LNCAP (cell line): ENCODE results near the gene PCDHGA4.
A peak's percentile ranks its signal among the peaks of the same experiment; 100 is the strongest.

Experiments used
- CTCF ChIP-seq: fragments of 450-650 bp; IDR thresholded peaks from 2 replicates; pipeline ENCODE4 v1.5.1; 2017; ENCODE audit warnings: mild to moderate bottlenecking

PCDHGA4 gene

GRCh38 chr5:141359790-141360426 lies 5.1 kb downstream of the PCDHGA4 start, which contains the start of gene PCDHGB2:
PCDHGB2 (plus strand) TSS chr5:141359994; CDS start chr5:141360136, 142 bp downstream.
- peak; percentile 14; the same call in 1 of the 2 replicates for TF ChIP-seq CTCF

- no peak for TF ChIP-seq CTCF
These were observed 5.9 kb downstream of the PCDHGA4 start for GRCh38 chr5:141360685-141361084.

DNA sequence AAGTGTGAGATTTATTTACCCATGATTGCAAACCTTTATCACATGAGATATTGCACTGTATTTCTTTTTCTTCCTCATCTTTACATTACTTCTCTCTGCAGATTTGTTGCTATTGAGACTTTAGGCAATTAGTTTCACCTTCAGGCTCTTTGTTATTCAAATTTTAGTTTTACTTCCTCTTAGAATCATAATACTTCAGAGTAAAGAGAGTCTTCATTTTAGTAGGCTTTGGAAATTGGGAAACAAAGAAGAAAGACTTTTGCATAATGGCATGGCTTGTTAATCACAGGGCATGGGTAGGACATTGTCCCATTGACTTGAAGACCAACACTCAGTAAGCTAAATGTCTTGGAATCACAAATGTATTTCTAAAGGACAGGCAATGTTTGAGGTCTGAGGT lies 7.9 kb downstream of the PCDHGA4 start:
- no peak for TF ChIP-seq CTCF

DNA sequence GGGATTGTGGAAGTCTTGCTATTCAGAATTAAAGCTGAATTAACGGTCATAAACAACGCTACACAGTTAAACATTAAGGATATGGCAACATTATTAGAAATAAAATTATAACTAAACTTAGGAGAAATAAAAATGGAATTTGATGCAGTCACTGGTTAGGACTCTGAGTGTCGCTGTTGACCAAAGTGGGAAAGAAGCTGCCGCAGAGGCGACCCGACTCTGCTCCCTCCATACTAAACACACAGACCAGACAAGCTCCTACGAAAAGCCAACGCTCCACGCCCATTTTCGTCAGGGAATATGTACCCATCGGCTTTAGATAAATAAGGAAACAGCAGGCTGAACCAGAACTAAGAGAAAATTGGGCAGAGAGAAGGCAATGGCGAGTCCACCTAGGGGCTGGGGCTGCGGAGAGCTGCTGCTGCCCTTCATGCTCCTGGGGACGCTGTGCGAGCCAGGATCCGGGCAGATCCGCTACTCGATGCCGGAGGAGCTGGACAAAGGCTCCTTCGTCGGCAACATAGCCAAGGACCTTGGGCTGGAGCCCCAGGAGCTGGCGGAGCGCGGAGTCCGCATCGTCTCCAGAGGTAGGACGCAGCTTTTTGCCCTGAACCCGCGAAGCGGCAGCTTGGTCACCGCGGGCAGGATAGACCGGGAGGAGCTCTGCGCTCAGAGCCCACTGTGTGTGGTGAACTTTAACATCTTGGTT lies 9.3 kb downstream of the PCDHGA4 start, which contains the start of gene PCDHGA5:
Gene PCDHGA5 (plus strand): TSS at position 211 of the 709 bp plus-strand sequence. CDS start 169 bp downstream, at position 380.
- peak; percentile 33; the same call in 1 of the 2 replicates for TF ChIP-seq CTCF

DNA sequence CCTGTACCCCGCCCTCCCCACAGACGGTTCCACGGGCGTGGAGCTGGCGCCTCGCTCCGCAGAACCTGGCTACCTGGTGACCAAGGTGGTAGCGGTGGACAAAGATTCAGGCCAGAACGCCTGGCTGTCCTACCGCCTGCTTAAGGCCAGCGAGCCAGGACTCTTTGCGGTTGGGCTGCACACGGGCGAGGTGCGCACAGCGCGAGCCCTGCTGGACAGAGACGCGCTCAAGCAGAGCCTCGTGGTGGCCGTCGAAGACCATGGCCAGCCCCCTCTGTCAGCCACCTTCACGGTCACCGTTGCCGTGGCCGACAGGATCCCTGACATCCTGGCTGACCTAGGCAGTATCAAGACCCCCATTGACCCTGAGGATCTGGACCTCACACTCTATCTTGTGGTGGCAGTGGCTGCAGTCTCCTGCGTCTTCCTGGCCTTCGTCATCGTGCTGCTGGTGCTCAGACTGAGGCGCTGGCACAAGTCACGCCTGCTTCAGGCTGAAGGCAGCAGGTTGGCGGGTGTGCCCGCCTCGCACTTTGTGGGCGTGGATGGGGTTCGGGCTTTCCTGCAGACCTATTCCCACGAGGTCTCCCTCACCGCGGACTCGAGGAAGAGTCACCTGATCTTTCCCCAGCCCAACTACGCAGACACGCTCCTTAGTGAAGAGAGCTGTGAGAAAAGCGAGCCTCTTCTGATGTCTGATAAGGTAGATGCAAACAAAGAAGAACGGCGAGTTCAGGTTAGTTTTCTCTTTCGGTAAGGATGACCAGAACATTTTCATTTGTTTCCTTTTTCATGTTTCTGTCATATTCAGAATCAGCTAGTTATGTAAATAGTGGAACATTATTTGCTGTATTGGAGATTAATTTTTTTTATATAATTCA lies 11.4 kb downstream of the PCDHGA4 start:
- TF ChIP-seq CTCF: no peak

DNA sequence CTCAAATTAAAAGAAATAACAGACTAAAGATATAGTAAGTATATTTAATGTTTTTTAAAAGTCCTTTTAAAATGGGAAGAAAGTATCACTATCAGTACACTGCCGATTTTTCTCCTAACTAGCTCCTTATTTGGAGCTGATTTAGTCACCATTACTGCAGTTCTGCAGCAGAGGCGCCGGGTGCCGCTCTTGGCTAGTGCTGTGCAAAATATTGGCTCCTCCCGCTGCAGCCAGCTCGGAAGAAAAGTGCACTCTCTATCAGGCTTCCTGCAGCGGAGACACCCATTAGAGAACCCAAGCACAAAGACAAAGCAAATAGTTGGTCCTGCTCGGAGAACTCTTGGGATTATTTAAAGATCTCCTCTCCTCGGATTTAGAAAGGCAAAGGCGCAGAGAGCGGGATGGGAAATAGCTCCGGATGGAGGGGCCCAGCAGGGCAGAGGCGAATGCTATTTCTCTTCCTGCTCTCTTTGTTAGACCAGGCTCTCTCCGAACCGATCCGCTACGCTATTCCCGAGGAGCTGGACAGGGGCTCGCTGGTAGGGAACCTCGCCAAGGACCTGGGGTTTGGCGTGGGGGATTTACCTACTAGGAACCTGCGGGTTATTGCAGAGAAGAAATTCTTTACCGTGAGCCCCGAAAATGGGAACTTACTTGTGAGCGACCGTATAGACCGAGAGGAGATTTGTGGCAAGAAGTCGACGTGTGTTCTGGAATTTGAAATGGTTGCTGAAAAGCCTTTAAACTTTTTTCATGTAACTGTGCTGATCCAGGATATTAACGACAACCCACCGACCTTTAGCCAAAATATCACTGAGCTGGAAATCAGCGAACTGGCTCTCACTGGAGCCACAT lies 15.4 kb downstream of the PCDHGA4 start, which contains the start of gene PCDHGB3:
Gene PCDHGB3 (plus strand): TSS at position 249 of the 855 bp plus-strand sequence. CDS start 153 bp downstream, at position 402.
- no peak for TF ChIP-seq CTCF
